H9 (cell line): ENCODE data around the gene MLIP. TPM values are rescaled to one million over a fixed set of nuclear protein-coding genes. Genes with fewer than 3 reads are reported as not detected.

Experiments used
- DNase-seq: peaks from one replicate; pipeline ENCODE4 v3.0.0-alpha.2; 2017
- H2AFZ ChIP-seq: one replicate; pipeline ENCODE4 v1.6.1; 2013; ENCODE audit warnings: mild to moderate bottlenecking, low read length, control low read depth, moderate library complexity
- H2AK5ac ChIP-seq: 2 replicates; pipeline ENCODE4 v1.6.1; 2013; ENCODE audit warnings: low read length, control low read depth, mixed read lengths; ENCODE audit not compliant: insufficient read length
- H2BK120ac ChIP-seq: one replicate; pipeline ENCODE4 v1.6.1; 2013; ENCODE audit warnings: low read depth, mild to moderate bottlenecking, low read length, control low read depth, inconsistent platforms; ENCODE audit not compliant: poor library complexity, severe bottlenecking
- H2BK12ac ChIP-seq: 2 replicates; pipeline ENCODE4 v1.6.1; 2013; ENCODE audit warnings: low read length, control low read depth, mixed read lengths, low read depth; ENCODE audit not compliant: insufficient read length
- H2BK15ac ChIP-seq: 2 replicates; pipeline ENCODE4 v1.6.1; 2013; ENCODE audit warnings: low read depth, low read length, control low read depth
- H2BK20ac ChIP-seq: one replicate; pipeline ENCODE4 v1.6.1; 2013; ENCODE audit warnings: low read depth, mild to moderate bottlenecking, low read length, control low read depth, inconsistent platforms; ENCODE audit not compliant: poor library complexity, severe bottlenecking
- H2BK5ac ChIP-seq: 2 replicates; pipeline ENCODE4 v1.6.1; 2013; ENCODE audit warnings: low read length, control low read depth, mixed read lengths; ENCODE audit not compliant: insufficient read length
- H3K14ac ChIP-seq: 2 replicates; pipeline ENCODE4 v1.6.1; 2013; ENCODE audit warnings: low read length, control low read depth; ENCODE audit not compliant: insufficient read depth
- H3K18ac ChIP-seq: 2 replicates; pipeline ENCODE4 v1.6.1; 2013; ENCODE audit warnings: low read depth, mild to moderate bottlenecking, mixed read lengths, low read length, control low read depth; ENCODE audit not compliant: insufficient read length
- H3K23ac ChIP-seq: 2 replicates; pipeline ENCODE4 v1.6.1; 2013; ENCODE audit warnings: low read length, control low read depth, mixed read lengths, low read depth; ENCODE audit not compliant: insufficient read length
- H3K23me2 ChIP-seq: 2 replicates; pipeline ENCODE4 v1.6.1; 2013; ENCODE audit warnings: low read depth, mild to moderate bottlenecking, mixed read lengths, low read length, control low read depth; ENCODE audit not compliant: insufficient read length, poor library complexity, severe bottlenecking
- H3K27ac ChIP-seq: 2 replicates; pipeline ENCODE4 v1.5.1; 2013; ENCODE audit warnings: low read length, control low read depth, mixed read lengths, low read depth; ENCODE audit not compliant: insufficient read length
- H3K27me3 ChIP-seq: 2 replicates; pipeline ENCODE4 v1.6.1; 2013; ENCODE audit warnings: low read length, control low read depth, inconsistent platforms; ENCODE audit not compliant: insufficient read depth
- H3K4ac ChIP-seq: 2 replicates; pipeline ENCODE4 v1.6.1; 2013; ENCODE audit warnings: low read depth, mild to moderate bottlenecking, control low read depth, inconsistent platforms, low read length, moderate library complexity
- H3K4me1 ChIP-seq: 2 replicates; pipeline ENCODE4 v1.6.1; 2013; ENCODE audit warnings: low read length, control low read depth, inconsistent platforms; ENCODE audit not compliant: insufficient read depth
- H3K4me2 ChIP-seq: 2 replicates; pipeline ENCODE4 v1.6.1; 2013; ENCODE audit warnings: low read length, control low read depth, mixed read lengths; ENCODE audit not compliant: insufficient read length, insufficient read depth
- H3K56ac ChIP-seq: 2 replicates; pipeline ENCODE4 v1.6.1; 2013; ENCODE audit warnings: low read depth, mild to moderate bottlenecking, mixed read lengths, low read length, control low read depth; ENCODE audit not compliant: insufficient read length
- H3K79me1 ChIP-seq: 2 replicates; pipeline ENCODE4 v1.6.1; 2013; ENCODE audit warnings: low read depth, mild to moderate bottlenecking, moderate library complexity, low read length, control low read depth, inconsistent platforms; ENCODE audit not compliant: insufficient read depth, poor library complexity, severe bottlenecking
- H3K79me2 ChIP-seq: 2 replicates; pipeline ENCODE4 v1.6.1; 2013; ENCODE audit warnings: low read length, control low read depth, inconsistent platforms; ENCODE audit not compliant: insufficient read depth
- H3K9ac ChIP-seq: 2 replicates; pipeline ENCODE4 v1.6.1; 2013; ENCODE audit warnings: low read length, control low read depth, mixed read lengths; ENCODE audit not compliant: insufficient read length; ENCODE audit errors: extremely low read depth
- H3K9me3 ChIP-seq: one replicate; pipeline ENCODE4 v1.6.1; 2013; ENCODE audit warnings: low read depth, low read length, inconsistent platforms; ENCODE audit not compliant: control insufficient read depth
- H3T11ph ChIP-seq: one replicate; pipeline ENCODE4 v1.6.1; 2013; ENCODE audit warnings: mild to moderate bottlenecking, low read length, control low read depth, inconsistent platforms
- H4K20me1 ChIP-seq: one replicate; pipeline ENCODE4 v1.6.1; 2013; ENCODE audit not compliant: control insufficient read depth, insufficient read length, insufficient read depth
- H4K5ac ChIP-seq: 2 replicates; pipeline ENCODE4 v1.6.1; 2013; ENCODE audit warnings: low read depth, mild to moderate bottlenecking, mixed read lengths, low read length, control low read depth; ENCODE audit not compliant: insufficient read length
- H4K8ac ChIP-seq: replicated peaks from 2 replicates; pipeline ENCODE4 v1.6.1; 2013; ENCODE audit warnings: low read length, control low read depth, mixed read lengths, low read depth; ENCODE audit not compliant: insufficient read length
- H4K91ac ChIP-seq: 2 replicates; pipeline ENCODE4 v1.6.1; 2013; ENCODE audit warnings: low read depth, mild to moderate bottlenecking, moderate library complexity, mixed read lengths, low read length, control low read depth; ENCODE audit not compliant: insufficient read length
- H3K27ac Mint-ChIP-seq, 3 experiments: 2 replicates in 2 of 3; 3 replicates in 1 of 3; pipeline ENCODE4 v1.8.0; 2020 to 2021; ENCODE audit warnings: mixed read lengths in 3 of 3, mild to moderate bottlenecking in 1 of 3, moderate library complexity in 1 of 3
- H3K27me3 Mint-ChIP-seq: 2 replicates; pipeline ENCODE4 v1.8.0; 2021; ENCODE audit warnings: low read depth, mild to moderate bottlenecking, moderate library complexity, mixed read lengths
- H3K36me3 Mint-ChIP-seq, 3 experiments: 2 replicates in 2 of 3; 3 replicates in 1 of 3; pipeline ENCODE4 v1.8.0; 2020 to 2021; ENCODE audit warnings: low read depth in 3 of 3, mixed read lengths in 3 of 3; ENCODE audit not compliant: insufficient read depth in 1 of 3
- H3K4me1 Mint-ChIP-seq, 2 experiments: 2 replicates each; pipeline ENCODE4 v1.8.0; 2020; ENCODE audit warnings: mixed read lengths in 2 of 2
- H3K4me3 Mint-ChIP-seq, 2 experiments: 2 replicates in 1 of 2; 3 replicates in 1 of 2; pipeline ENCODE4 v1.8.0; 2020 to 2021; ENCODE audit warnings: mild to moderate bottlenecking in 2 of 2, mixed read lengths in 2 of 2, moderate library complexity in 1 of 2
- H3K9me3 Mint-ChIP-seq, 2 experiments: 2 replicates in 1 of 2; 3 replicates in 1 of 2; pipeline ENCODE4 v1.8.0; 2020; ENCODE audit warnings: mild to moderate bottlenecking in 2 of 2, mixed read lengths in 2 of 2, moderate library complexity in 1 of 2
- CTCF ChIP-seq: fragments of 200-600 bp; sonication (generic); conservative IDR thresholded peaks from 3 replicates; pipeline ENCODE4 v1.8.0; 2021; ENCODE audit warnings: antibody characterized with exemption, mild to moderate bottlenecking
- total RNA-seq: library from RNA; stranded (reverse); gene quantifications from 2 replicates; pipeline ENCODE4 v1.2.1, GENCODE V29; 2021

The MLIP gene
- total RNA-seq, 1 experiment from 2014 or later, result not detected

- Histone ChIP-seq H2AK5ac (no peak overlapping the region), H3K79me2 (no peaks in the 10 kb centered on the region), H4K5ac (no peak overlapping the region), H2BK120ac (no peak overlapping the region), H2BK5ac (no peak overlapping the region), H2BK12ac (no peak overlapping the region), H3K27ac (no peak overlapping the region), H3K23me2 (no peaks in the 10 kb centered on the region), H3K27me3 (no peaks in the 10 kb centered on the region), H2BK15ac (no peak overlapping the region), H2BK20ac (no peak overlapping the region), H3K56ac (no peak overlapping the region), H3K4me2 (no peak overlapping the region), H3T11ph (no peak overlapping the region), H3K9ac (no peak overlapping the region), H3K23ac (no peak overlapping the region), H4K20me1 (no peaks in the 10 kb centered on the region), H4K8ac (no peak overlapping the region), H2AFZ (no peak overlapping the region), H3K14ac (no peak overlapping the region), H3K9me3 (no peaks in the 10 kb centered on the region), H3K18ac (no peak overlapping the region), H3K79me1 (no peaks in the 10 kb centered on the region), H3K4me1 (no peaks in the 10 kb centered on the region), H4K91ac (no peak overlapping the region), H3K4ac (no peak overlapping the region)
- DNase-seq, result no peak
- Mint-ChIP-seq H3K36me3 (no peaks in the 10 kb centered on the region), H3K27me3 (peaks cover 17% of the 10 kb centered on the region), H3K9me3 (no peaks in the 10 kb centered on the region), H3K27ac (no peak overlapping the region), H3K4me3 (no peak overlapping the region), H3K4me1 (peaks cover 23 to 28% of the 10 kb centered on the region in 2 experiments)
- TF ChIP-seq CTCF, result no peak
These were observed 148.8 kb downstream of the MLIP start for GRCh38 chr6:54260025-54260424.
